Anterior cingulate cortex (tissue), 58 donors: ENCODE results near the gene CLDN22.
"Not testable (repeated sequence)": the region's sequence is repeated elsewhere in the genome, so short reads cannot be mapped to it uniquely, and the experiment has no call there.

ENCODE experiments used
- DNase-seq, 58 donors: peaks; one replicate each; lab custom pipeline; 2025; lab: John Stamatoyannopoulos, UW

CLDN22 gene

GRCh38 chr4:183324056-183324455 is 4.0 kb upstream of the CLDN22 start:
- DNase-seq = not testable (repeated sequence)

- DNase-seq = no peak
These were observed 3.2 kb upstream of the CLDN22 start for GRCh38 chr4:183323295-183323694.

GRCh38 chr4:183322326-183322725 is 2.2 kb upstream of the CLDN22 start, which contains the start of gene CLDN24:
TSS of gene CLDN24 (minus strand) at chr4:183322426. CDS start at chr4:183322426, 0 bp downstream.
- no peak for DNase-seq

- DNase-seq = no peak
These were observed 1.4 kb upstream of the CLDN22 start for GRCh38 chr4:183321516-183321915.

GRCh38 chr4:183321079-183321478 is 1.0 kb upstream of the CLDN22 start:
- DNase-seq = no peak

GRCh38 chr4:183318656-183319055 is 1.4 kb downstream of the CLDN22 start:
- no peak for DNase-seq

- DNase-seq = no peak
These were observed 5.3 kb downstream of the CLDN22 start for GRCh38 chr4:183314806-183315205.

- no peak for DNase-seq
These were observed 5.7 kb downstream of the CLDN22 start for GRCh38 chr4:183314336-183314735.

- DNase-seq = no peak
These were observed 7.2 kb downstream of the CLDN22 start for GRCh38 chr4:183312841-183313240.

GRCh38 chr4:183306811-183307210 is 13.3 kb downstream of the CLDN22 start:
- no peak for DNase-seq

GRCh38 chr4:183304538-183304937 is 15.5 kb downstream of the CLDN22 start:
- DNase-seq = no peak

GRCh38 chr4:183304067-183304466 is 16.0 kb downstream of the CLDN22 start:
- DNase-seq = no peak

GRCh38 chr4:183303301-183303700 is 16.8 kb downstream of the CLDN22 start:
- no peak for DNase-seq

- no peak for DNase-seq
These were observed 19.4 kb downstream of the CLDN22 start for GRCh38 chr4:183300655-183301054.

- DNase-seq = no peak
These were observed 20.0 kb downstream of the CLDN22 start for GRCh38 chr4:183300070-183300469.

- DNase-seq = no peak
These were observed 20.6 kb downstream of the CLDN22 start for GRCh38 chr4:183299464-183299863.

GRCh38 chr4:183297675-183298074 is 22.4 kb downstream of the CLDN22 start:
- DNase-seq = no peak

- DNase-seq = no peak
These were observed 24.4 kb downstream of the CLDN22 start for GRCh38 chr4:183295711-183296110.

GRCh38 chr4:183291070-183291469 is 29.0 kb downstream of the CLDN22 start:
- DNase-seq = no peak

GRCh38 chr4:183289688-183290087 is 30.4 kb downstream of the CLDN22 start:
- DNase-seq = no peak

GRCh38 chr4:183288955-183289354 is 31.1 kb downstream of the CLDN22 start:
- no peak for DNase-seq

- no peak for DNase-seq
These were observed 32.4 kb downstream of the CLDN22 start for GRCh38 chr4:183287677-183288076.

- DNase-seq = no peak
These were observed 32.8 kb downstream of the CLDN22 start for GRCh38 chr4:183287309-183287659.
